GM12801 (cell line): ENCODE measurements around the gene IHH.

ENCODE experiments used
- TF ChIP-seq, protein P1 (sequence below): IDR thresholded peaks from one replicate; pipeline ENCODE4 v1.5.1; 2011; ENCODE audit warnings: control low read depth; ENCODE audit not compliant: insufficient read length; ENCODE audit errors: extremely low read depth

Gene IHH

DNA sequence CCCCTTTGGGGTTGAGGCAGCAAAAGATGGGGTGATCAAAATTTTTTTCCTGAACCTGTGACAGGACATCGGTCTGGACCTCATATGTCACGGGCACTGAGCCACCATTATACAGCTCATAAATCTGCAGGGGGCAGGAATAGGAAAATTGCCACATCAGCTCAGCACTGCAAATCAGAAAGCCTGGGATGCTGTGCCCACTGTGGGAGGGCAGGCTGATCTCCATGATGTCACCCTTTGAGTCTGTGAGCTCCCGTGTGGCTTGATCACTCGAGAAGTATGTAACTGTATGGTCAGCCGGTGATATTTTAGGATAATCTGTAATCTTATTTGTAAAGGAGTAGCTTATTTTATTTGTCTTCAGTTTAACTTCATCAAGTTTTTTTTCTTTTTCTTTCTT, 49.8 kb downstream of the IHH start:
- TF ChIP-seq, protein P1, sequence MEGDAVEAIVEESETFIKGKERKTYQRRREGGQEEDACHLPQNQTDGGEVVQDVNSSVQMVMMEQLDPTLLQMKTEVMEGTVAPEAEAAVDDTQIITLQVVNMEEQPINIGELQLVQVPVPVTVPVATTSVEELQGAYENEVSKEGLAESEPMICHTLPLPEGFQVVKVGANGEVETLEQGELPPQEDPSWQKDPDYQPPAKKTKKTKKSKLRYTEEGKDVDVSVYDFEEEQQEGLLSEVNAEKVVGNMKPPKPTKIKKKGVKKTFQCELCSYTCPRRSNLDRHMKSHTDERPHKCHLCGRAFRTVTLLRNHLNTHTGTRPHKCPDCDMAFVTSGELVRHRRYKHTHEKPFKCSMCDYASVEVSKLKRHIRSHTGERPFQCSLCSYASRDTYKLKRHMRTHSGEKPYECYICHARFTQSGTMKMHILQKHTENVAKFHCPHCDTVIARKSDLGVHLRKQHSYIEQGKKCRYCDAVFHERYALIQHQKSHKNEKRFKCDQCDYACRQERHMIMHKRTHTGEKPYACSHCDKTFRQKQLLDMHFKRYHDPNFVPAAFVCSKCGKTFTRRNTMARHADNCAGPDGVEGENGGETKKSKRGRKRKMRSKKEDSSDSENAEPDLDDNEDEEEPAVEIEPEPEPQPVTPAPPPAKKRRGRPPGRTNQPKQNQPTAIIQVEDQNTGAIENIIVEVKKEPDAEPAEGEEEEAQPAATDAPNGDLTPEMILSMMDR: no peak

DNA sequence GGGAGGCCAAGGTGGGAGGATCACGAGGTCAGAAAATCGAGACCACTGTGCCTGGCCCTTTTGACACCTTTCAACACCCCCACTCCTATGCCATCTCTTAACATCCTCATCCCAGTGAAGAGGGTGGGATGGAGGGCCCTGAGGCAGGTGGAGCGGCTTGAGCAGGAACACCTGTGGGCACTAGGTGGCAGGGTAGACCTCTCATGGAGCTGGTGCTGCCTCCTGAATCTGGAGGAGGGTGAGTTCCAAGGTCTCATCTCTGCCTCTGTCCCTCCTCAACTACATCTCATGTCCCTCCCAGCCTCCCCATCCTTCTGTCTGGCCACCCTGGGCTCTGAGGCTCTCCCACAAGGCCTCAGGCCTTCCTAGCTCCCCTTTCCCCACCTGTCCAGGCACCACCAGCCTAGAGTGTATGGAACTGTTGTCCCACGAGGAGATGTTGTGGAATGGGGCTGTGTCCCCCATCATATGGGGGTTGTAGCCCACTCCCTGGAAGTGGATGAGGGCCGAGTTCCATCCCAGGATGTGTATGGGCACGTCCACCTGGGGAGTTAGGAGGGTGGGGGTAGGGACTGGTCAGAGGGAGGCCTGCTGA, 50.5 kb downstream of the IHH start:
- TF ChIP-seq, protein P1: no peak

DNA sequence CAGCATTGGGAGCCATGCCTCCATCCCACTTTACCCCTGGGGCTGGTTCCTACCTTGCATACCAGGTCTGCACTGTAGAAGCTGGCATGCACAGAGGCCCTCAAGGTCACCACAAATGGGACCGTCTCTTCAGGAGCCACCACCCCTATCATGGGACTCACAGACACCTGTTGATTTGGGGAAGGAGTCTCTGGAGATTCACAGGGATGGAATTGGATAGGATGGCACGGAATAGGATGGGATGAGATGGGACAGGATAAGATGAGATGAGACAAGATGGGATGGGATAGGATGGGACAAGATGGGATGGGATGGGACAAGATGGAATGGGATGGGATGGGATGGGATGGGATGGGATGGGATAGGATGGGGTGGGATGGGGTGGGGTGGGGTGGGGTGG, 51.4 kb downstream of the IHH start:
- TF ChIP-seq, protein P1: no peak
